GM21529 (cell line): ENCODE measurements around the gene PPP6R3.

Source experiments
- ATAC-seq: cut with Tn5 transposase; IDR thresholded peaks from one replicate; pipeline ENCODE4 v1.9.1; 2021; ENCODE audit not compliant: unreplicated experiment

Gene PPP6R3

DNA sequence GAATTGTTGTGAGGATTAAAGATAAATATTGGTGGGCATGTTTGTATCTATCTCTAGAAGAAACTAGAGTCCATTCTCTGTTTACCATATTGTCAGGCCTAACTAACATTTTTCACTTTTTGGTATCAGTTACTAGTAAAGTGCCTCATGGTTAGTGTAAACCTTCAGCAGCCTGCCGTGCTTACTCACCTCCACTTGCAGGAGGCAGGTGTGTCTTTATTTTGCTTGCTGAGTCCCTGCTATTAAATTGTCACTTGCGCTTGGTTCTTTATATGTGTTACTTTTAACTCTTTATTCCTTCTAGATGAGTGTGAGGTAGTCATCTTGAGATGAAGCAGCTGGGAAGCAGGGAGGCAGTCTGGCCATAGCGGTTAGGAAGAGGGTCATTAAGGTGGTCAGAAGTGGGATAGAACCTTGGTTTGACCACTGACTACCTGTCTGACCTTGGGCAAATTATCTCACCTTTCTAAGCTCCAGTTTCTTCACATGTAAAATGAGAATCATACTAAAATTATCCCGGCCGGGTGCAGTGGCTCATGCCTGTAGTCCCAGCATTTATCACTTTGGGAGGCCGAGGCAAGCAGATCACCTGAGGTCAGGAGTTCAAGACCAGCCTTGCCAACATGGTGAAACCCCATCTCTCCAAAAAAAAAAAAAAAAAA lies 21.2 kb downstream of the PPP6R3 start:
- no peak for ATAC-seq

DNA sequence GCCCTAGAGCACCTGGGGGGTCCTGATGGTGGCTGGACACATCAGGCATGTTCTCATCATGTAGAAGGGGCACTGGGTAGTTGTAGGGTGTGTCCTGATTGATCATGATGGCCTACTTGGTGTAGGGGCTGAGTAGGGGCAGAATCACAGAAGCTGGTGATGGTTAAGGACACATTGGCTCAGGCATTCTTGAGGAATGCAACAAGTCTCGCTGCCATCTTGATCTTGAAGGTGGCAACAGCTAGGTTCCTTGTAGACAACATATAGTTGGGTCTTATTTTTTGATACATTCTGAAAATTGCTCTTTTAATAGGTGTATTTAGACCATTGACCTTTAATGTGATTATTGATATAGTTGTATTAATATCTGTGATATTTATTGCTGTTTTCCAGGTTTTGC lies 28.1 kb downstream of the PPP6R3 start:
- no peak for ATAC-seq

DNA sequence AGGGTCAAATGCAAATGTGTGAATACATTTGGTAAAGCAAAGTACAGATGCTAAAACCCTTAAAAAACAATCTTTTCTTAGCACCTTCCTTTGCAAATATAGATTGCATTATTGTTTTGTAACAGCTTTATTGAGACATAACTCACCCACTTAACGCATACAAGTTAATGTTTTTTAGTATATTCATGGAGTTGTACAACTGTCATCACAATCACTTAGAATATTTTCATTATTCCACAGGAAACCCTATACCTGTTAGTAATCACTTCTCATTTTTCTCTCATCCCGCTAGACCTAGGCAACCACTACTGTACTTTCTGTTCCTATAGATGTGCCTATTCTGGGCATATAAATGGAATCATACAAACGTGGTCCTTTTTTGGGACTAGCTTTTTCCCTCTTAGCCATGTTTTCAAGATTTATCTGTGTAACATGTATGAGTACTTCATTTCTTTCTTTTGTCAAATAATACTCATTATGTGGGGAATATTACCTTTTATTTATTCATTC lies 34.7 kb downstream of the PPP6R3 start:
- no peak for ATAC-seq

DNA sequence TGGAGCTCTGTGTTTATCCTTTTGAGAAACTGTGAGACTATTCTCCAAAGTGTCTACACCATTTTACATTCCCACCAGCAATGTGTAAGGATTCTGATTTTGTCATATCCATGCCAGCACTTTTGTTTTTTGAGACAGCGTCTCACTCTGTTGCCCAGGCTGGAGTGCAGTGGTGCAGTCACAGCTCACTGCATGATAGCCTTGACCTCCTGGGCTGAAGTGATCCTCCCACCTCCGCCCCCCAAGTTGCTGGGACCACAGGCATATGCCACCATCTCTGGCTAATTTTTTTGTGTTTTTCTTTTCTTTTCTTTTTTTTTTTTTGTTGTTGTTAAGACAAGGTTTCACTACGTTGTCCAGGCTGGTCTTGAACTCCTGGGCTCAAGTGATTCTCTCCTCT lies 35.3 kb downstream of the PPP6R3 start:
- ATAC-seq: no peak

DNA sequence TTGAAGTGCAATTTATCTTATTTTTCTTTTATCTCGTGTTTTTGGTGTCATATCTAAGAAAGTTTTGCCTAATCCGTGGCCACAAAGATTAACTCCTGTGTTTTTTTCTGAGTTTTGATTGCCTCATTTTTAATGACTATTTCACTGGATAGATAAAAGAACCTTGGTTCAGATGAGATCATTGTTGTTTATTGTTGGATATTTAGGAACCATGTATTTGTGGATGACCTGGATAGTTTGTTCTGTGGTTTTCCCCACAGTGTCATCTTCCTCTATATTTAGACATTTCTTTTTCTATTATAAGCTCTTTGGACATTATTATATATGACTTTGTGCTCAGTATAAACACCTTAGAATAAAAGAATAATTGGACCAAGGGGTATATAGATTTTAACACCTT lies 37.2 kb downstream of the PPP6R3 start:
- no peak for ATAC-seq

DNA sequence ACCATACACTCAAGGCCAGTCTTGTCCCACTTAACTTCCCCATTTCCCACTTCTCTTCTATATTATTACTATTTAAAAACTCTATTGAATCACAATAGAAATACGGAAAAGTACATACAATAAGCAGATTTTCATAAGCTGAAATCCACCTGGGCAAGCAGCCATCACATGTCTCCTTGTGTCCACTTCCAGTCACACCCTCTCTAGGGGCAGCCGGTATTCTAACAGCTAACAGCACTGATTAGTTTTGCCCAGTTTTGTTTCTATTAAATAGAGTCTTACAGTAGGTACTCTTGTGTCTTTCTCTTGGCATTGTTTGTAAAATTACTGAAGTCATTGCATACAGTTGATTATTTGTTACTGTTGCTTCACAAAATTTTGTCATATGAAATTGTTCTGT lies 37.8 kb downstream of the PPP6R3 start:
- no peak for ATAC-seq

DNA sequence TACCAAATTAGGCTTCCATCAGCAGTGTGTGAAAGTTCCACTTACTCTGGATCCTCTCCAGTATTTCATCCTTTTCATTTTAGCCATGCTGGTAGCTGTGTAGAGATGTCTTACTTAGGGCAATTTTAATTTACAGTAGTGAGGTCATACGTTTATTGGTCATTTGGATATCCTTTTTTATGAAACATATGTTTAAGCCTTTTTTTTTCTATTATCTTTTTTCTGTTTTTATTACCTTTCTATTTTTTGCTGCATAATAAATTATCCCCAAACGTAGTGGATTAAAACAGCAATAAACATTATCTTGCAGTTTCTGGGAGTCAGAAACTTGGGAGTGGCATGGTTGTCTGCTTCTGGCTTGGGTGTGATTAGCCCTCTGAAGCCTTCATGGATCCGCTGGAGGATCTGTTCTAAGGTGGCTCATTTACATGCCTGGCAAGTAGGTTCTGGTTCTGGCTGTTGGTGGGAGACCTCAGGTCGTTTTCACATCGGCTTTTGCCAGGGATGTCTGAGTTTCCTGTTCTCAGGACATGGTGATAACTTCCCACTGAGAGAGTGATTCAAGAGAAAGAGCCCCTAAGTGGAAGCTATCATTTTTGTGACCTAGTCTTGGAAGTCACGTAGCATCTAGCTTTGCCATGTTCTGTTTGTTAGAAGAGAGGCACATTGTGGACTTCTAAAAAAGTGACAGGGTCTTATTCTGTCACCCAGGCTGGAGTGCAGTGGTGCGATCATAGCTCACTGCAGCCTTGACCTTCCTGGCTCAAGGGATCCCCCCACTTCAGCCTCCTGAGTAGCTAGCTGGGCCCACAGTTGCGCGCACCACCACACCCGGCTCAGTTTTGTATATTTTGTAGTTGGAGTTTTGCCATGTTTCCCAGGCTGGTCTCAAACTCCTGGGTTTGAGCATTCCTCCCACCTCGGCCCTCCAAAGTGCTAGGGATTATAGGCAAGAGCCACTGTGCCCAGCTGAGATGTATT lies 38.6 kb downstream of the PPP6R3 start:
- peak; percentile 38 for ATAC-seq

DNA sequence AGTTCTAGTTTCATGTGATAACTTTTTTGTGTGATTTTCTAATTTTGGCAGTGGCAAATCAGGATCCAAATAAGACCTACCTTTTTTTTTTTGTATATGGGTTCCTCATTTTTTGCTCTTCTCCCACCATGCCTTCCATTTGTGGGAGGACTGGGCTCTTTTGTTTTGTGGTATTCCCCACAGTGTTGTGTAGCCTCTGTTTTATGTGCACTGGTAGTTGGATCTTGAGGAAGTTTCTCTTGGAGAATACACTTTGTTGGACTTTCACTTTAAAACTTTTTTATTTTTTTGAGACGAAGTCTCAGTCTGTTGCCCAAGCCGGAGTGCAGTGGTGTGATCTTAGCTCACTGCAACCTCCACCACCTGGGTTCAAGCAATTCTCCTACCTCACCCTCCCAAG lies 39.7 kb downstream of the PPP6R3 start:
- no peak for ATAC-seq

DNA sequence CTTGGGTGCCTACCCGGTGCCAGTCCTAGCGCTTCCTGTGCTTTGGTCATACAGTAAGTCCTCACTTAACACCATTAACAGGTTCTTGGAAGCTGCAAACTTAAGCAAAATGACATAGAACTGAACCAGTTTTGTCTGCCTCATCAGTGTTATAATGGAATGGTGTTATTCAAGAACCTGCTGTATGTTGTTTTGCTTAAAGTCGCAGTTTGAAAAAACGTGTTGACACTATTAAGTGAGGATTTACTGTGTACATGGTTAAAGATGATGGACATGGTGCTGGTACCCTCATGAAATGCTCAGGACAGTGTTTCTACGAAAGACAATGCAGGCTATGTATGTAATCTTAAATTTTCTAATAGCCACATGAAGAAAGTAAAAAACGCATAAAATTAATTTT lies 41.3 kb downstream of the PPP6R3 start:
- no peak for ATAC-seq

DNA sequence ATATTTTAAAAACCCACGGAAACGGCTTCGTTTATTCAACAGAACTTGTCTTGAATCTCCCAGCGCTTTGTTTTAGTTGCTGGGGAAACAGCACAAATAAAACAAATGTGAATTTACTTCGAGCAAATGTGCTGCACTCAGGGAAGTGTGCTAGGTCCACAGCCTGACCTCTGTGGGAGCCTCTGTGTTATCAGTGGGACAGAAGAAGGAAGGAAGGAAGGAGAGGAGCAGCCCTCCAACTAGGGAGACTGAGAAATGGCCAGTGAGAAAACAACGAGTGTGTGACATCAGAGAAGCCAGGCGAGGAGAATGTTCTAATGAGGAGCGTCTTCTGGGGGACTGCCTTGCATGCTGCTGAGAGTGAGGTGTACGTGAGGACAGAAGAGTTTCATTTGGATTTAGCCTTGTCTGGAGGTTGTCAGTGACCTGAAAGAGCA lies 42.7 kb downstream of the PPP6R3 start:
- no peak for ATAC-seq

DNA sequence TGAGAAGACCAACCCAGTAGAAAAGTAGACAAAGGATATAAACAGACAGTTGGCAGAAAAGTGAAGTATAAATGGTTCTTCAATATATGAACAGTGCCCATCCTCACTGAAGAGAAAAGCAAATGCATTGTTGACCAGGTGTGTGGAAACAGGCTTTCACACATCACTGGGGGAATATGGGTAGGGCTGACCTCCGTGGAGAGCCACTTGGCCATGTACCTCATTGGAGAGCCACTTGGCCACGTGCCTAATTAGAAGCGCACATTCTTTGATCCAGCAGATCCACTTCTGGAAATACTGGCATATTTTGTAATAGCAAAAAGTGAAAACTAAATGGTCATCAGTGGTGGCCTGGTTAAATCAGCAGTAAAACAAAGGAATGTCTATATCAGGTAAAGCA lies 43.2 kb downstream of the PPP6R3 start:
- ATAC-seq: no peak

DNA sequence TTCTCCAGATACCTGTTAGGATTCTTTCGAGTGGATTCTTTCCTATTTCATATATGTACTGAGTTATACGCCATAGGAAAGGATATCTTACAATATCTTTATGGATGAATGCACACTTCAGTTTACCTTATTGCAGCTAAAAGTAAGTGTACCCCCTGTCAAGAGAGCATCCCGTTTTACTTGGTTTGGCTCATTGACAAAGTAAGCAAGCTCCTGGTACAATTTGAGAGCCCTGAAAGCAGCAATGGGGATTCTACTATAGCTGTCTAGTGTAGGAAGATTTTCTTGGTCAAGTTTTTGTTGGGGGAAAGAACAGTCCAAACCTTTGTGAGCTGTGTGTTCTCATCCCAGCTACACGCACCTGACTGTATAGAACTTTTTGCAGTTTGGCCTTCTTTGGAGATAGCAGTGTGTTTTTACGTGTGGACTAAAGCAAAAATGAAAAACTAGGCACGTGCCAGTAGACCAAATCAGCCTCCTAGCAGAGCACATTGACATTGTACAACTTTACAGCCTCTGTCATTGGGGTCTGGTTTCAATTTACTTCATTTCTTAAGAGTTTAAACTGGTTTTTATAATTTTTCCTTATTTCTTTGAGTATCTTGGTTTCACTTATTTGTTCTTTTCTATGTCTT lies 44.0 kb downstream of the PPP6R3 start:
- no peak for ATAC-seq

DNA sequence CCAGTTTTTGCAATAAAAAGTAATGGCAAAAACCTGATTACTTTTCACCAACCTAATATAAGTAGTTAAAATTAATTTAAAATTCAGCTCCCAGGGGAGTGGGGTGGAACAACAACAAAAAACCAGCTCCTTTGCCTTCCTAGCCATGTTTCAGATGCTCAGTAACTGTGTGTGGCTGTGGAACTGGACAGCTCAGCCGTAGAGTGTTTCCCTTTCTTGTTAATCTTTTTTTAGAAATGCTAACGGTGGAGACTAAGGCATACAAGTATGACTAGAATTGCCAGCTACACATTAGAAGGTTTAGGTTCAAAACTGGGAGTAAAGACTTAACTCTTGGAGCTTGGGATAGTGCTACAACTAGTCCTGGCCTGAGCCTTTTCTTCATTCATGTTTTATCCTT lies 45.0 kb downstream of the PPP6R3 start:
- ATAC-seq: no peak

DNA sequence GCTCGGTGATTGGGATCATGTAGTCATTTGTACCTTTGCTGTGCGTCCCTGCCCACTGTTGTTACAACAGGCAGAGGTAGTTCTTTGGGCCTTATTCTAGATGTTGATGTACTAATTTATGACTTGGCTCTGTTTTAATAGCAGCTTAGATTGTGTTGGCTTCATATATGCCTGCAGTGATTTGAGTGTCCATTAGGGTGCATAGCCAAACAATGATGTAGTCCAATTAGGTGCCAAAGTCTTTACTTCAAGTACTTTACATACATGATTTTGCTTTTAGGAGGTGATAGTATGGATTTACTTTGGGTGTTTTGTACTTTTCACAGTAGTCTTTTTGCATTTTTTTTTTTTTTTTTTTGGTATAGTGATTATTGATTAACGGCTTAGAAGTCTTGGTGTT lies 46.4 kb downstream of the PPP6R3 start:
- ATAC-seq: no peak

DNA sequence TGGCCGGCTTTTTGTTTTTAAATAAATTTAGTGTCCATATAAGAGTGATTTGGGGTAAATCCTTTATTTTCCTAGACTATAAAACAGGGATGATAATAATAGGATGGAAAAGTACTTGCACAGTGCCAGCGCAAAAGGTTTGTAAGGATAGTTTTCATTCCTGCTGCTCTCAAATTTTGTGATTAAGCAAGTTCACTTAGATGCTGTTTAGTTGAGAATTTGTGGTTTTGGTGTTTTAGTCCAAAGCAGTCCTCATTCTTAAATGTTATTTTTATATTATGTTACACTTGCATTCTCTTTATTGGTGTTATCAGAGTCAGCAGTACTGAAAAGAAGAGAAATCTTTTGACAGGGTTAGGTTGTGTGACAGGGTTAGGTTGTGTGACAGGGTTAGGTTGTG lies 47.9 kb downstream of the PPP6R3 start:
- no peak for ATAC-seq

DNA sequence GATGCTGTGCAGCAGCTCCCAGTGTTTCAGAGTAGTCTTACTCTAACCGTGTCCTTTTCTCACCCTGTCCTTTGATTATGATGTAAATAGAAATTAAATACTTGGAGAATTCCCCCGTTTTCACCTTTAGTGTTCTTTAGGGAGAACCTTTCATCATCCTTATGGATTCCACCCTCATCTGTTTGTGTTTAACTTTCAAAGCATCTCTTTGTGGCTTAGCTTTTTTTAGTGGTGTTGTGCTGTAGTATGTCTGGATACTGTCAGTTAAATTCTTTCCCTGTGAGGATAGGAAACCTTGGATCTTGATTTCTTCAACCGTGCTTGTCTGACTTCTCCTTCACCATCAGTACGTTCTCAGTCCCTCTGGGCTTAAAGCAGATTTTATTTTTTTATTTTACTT lies 48.5 kb downstream of the PPP6R3 start:
- no peak for ATAC-seq

DNA sequence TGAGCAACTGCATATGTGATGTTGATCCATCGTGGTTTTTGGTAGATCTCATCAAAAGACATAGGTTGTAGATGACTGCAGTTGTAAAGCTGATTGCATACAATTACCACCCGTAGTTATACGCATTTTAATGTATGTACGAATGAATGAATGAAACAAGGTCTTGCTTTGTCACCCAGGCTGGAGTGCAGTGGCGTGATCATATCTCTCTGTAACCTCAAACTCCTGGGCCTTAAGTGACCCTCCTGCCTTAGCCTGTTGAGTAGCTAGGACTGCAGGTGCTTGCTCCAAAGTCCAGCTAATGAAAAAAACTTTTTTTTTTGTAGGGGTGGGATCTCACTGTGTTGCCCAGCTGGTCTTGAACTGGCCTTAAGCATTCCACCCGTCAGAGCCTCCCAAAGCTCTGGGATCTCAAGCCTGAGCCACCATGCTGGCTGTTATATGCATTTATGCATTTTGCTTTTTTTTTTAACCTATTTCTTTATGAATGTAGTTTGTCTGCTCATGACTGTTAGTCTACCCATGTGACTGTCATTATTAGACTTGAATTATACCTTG lies 53.5 kb downstream of the PPP6R3 start:
- ATAC-seq: no peak

DNA sequence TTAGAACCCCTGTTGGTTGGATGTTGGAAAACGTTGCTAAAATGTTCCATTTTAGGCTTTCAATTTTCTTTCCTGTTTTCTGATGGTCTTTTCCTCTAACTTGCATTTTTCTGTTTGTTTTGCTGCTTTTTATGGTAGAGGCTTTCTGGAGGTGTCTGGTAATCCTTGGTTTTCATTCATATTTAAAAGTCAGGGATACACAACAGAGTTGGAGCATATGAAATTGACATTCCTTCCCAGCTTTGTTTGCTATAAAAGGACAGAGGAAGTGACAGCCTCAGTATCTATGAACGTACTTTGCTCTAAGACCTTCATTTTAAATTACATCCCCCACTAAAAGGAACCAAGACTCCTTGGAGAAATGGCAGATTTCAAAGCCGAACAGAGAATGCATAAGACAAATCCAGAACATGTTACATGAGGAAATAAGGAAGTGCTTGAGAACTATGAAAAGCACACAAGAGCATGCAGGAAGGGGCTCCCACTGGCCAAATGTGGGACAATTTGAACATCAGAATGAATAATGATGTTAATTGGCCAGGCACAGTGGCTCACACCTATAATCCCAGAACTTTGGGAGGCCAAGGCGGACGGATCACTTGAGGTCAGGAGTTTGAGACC lies 56.7 kb downstream of the PPP6R3 start:
- no peak for ATAC-seq

DNA sequence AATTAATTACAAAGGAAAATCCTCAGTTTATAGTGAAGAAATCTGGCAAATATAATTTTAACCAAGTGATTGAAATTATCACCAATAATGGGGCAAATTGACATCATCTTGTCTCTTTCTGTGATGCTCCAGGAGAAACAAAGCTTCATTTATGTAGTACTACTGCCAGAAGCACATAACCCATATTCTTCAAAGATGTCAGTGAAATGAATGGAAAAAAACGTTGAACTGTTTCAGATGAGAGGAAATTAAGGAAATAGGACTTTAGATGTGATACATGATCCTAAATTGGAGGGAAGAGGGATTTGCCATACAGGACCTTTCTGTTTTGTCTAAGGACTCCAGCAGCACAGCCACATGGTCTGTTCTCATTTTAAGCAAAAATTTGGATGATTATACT lies 57.6 kb downstream of the PPP6R3 start:
- ATAC-seq: no peak

DNA sequence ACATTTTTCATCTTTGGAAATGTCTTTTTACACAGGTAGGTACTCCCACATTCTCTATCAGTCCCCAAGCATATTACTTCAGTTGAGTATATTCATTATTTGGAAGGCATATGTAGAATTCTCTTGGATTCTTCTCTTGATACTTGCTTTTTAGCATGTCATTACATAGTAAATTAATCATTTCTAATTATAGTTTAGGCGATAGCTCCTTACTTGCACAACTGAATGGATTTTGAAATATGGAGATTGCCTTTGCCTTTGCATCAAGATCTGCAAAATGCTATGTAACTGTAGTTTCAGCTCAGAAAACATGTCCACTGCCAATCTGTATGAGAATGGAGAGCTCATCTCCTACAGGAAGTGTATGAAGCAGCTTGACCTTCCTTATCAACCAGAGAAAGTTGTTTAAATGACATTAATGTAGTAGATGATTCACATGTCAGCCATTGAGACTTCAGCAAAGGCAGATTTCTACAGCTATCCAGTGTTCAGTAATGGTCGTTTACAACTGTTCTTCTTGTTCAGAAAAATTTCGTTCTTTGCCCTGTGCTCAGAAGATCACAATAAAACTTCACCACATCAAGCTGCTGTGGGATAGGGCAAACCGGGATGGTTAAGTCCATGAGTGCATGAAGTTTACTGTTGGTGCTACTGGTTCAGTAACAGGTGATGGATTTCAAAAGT lies 61.6 kb downstream of the PPP6R3 start:
- ATAC-seq: no peak
